Keratinocyte (primary cell): Measurements from ENCODE around the gene SIK3. TPM values are rescaled to one million over a fixed set of nuclear protein-coding genes. Genes with fewer than 3 reads are reported as not detected.

ENCODE experiments used
- DNase-seq: peaks from one replicate; pipeline ENCODE4 v3.0.0-alpha.2; 2011; ENCODE audit warnings: low read depth, missing footprints, low spot score
- FAIRE-seq: peaks from 2 replicates; lab custom pipeline; 2011; peaks lifted over from hg19 to GRCh38; lab: Jason Lieb, UNC
- H2AFZ ChIP-seq: 2 replicates; pipeline ENCODE4 v1.6.0; 2012; ENCODE audit warnings: low read length, control low read depth, inconsistent platforms; ENCODE audit not compliant: control insufficient read depth
- H3K27ac ChIP-seq: 2 replicates; pipeline ENCODE4 v1.5.1; 2011; ENCODE audit warnings: low read length; ENCODE audit not compliant: control insufficient read depth, insufficient read depth
- H3K27me3 ChIP-seq: 3 replicates; pipeline ENCODE4 v1.6.0; 2011; ENCODE audit warnings: low read length; ENCODE audit not compliant: control insufficient read depth, insufficient read depth; ENCODE audit errors: extremely low read depth
- H3K36me3 ChIP-seq, 2 experiments: 2 replicates in 1 of 2; 3 replicates in 1 of 2; pipeline ENCODE4 v1.5.1; 2011; ENCODE audit warnings: low read length in 2 of 2, mild to moderate bottlenecking in 1 of 2; ENCODE audit not compliant: control insufficient read depth in 2 of 2, insufficient read depth in 2 of 2; ENCODE audit errors: extremely low read depth in 1 of 2
- H3K4me1 ChIP-seq: 3 replicates; pipeline ENCODE4 v1.5.1; 2011; ENCODE audit warnings: low read length; ENCODE audit not compliant: control insufficient read depth, insufficient read depth; ENCODE audit errors: extremely low read depth
- H3K4me2 ChIP-seq: 3 replicates; pipeline ENCODE4 v1.6.0; 2011; ENCODE audit warnings: low read depth, low read length; ENCODE audit not compliant: control insufficient read depth, insufficient read depth; ENCODE audit errors: extremely low read depth
- H3K4me3 ChIP-seq, 3 experiments: fragments of 200-600 bp in 1 of 3; sonication (generic) in 1 of 3; 2 replicates in 2 of 3; 3 replicates in 1 of 3; pipeline ENCODE4 v1.5.1; 2011 to 2016; ENCODE audit warnings: low read length in 3 of 3, mild to moderate bottlenecking in 3 of 3, control low read depth in 2 of 3, inconsistent platforms in 1 of 3, low read depth in 1 of 3, mixed read lengths in 1 of 3, mixed run types in 1 of 3, moderate library complexity in 1 of 3; ENCODE audit not compliant: control insufficient read depth in 2 of 3, insufficient read depth in 2 of 3; ENCODE audit errors: extremely low read depth in 1 of 3
- H3K79me2 ChIP-seq: 2 replicates; pipeline ENCODE4 v1.6.0; 2012; ENCODE audit warnings: low read length; ENCODE audit not compliant: control insufficient read depth, insufficient read depth
- H3K9ac ChIP-seq: 3 replicates; pipeline ENCODE4 v1.6.0; 2011; ENCODE audit warnings: low read length; ENCODE audit not compliant: control insufficient read depth, insufficient read depth; ENCODE audit errors: extremely low read depth
- H3K9me1 ChIP-seq: 3 replicates; pipeline ENCODE4 v1.6.0; 2011; ENCODE audit warnings: low read length; ENCODE audit not compliant: control insufficient read depth, insufficient read depth; ENCODE audit errors: extremely low read depth
- H3K9me3 ChIP-seq: 2 replicates; pipeline ENCODE4 v1.5.1; 2012; ENCODE audit warnings: low read depth, low read length; ENCODE audit not compliant: control insufficient read depth
- H4K20me1 ChIP-seq: 3 replicates; pipeline ENCODE4 v1.6.0; 2011; ENCODE audit warnings: low read length; ENCODE audit not compliant: control insufficient read depth, insufficient read depth; ENCODE audit errors: extremely low read depth
- CTCF ChIP-seq, 3 experiments: IDR thresholded peaks in 1 of 3; conservative IDR thresholded peaks in 1 of 3; optimal IDR thresholded peaks in 1 of 3; 2 replicates in 2 of 3; 3 replicates in 1 of 3; pipeline versions ENCODE3 to v1.5.1; 2011; ENCODE audit warnings: low read length in 3 of 3, mild to moderate bottlenecking in 3 of 3, moderate library complexity in 2 of 3, control low read depth in 1 of 3, inconsistent platforms in 1 of 3; ENCODE audit not compliant: insufficient read depth in 2 of 3; ENCODE audit errors: extremely low read depth in 1 of 3
- EZH2 ChIP-seq: IDR thresholded peaks from one replicate; pipeline ENCODE4 v1.6.1; 2012; ENCODE audit warnings: inconsistent platforms, mild to moderate bottlenecking, low read length, moderate library complexity
- dilution Hi-C: fragments of 300-500 bp; cut with MboI; formaldehyde crosslinking; loops from one replicate; pipeline ENCODE4 v1.7.0; 2020; ENCODE audit warnings: low sequenced_read_pairs; ENCODE audit not compliant: extremely low pct_ligation_motif_present
- polyA plus RNA-seq, 5 experiments: library from polyadenylated mRNA; depleted of rRNA in 3 of 5; stranded (reverse) in 3 of 5; stranded (forward) in 1 of 5; unstranded in 1 of 5; fragments of >200 nt; gene quantifications; 1 replicate in 1 of 5; 2 replicates in 3 of 5; 3 replicates in 1 of 5; pipeline versions ENCODE4 v1.2.1 to v1.2.3, GENCODE V29; 2011 to 2012; ENCODE audit warnings: missing spikeins in 2 of 5, low read depth in 1 of 5, low replicate concordance in 1 of 5

SIK3 gene
- polyA plus RNA-seq, 1 donor (not counting 4 experiments of a cell fraction or from before 2014, with no cell fraction given): 8.2 TPM

- no peak for TF ChIP-seq CTCF (optimal IDR thresholded peaks at IDR 0.05 in 1 of 3, IDR thresholded peaks at IDR 0.05 in 1 of 3, conservative IDR thresholded peaks at IDR 0.05 in 1 of 3; ENCODE audit: extremely low read depth in 1 of 3, insufficient read depth in 2 of 3, low read length in 3 of 3)
- H2AFZ ChIP-seq: no peak overlapping the region
- no peaks in the 10 kb centered on the region for H3K36me3 ChIP-seq
- H3K9ac ChIP-seq: no peak overlapping the region
- dilution Hi-C loops: no loop called here
- H3K79me2 ChIP-seq: no peaks in the 10 kb centered on the region
- DNase-seq (no peak), FAIRE-seq (no peak)
- H3K27me3 ChIP-seq: no peaks in the 10 kb centered on the region
- no peaks in the 10 kb centered on the region for H3K4me1 ChIP-seq
- no peak overlapping the region for H3K27ac ChIP-seq
- H3K9me1 ChIP-seq: no peaks in the 10 kb centered on the region
- no peaks in the 10 kb centered on the region for H4K20me1 ChIP-seq
- H3K4me3 ChIP-seq: no peak overlapping the region
- no peaks in the 10 kb centered on the region for H3K9me3 ChIP-seq
- no peak overlapping the region for H3K4me2 ChIP-seq
These were observed 12.2 kb upstream of the SIK3 start for GRCh38 chr11:117110294-117110950.

- Histone ChIP-seq H3K36me3 (no peaks in the 10 kb centered on the region), H3K9me1 (no peaks in the 10 kb centered on the region), H3K9ac (no peak overlapping the region), H3K79me2 (no peaks in the 10 kb centered on the region), H3K4me2 (no peak overlapping the region), H3K9me3 (no peaks in the 10 kb centered on the region), H2AFZ (no peak overlapping the region), H3K27ac (no peak overlapping the region), H4K20me1 (no peaks in the 10 kb centered on the region), H3K27me3 (no peaks in the 10 kb centered on the region), H3K4me3 (no peak overlapping the region), H3K4me1 (no peaks in the 10 kb centered on the region)
- DNase-seq (no peak), FAIRE-seq (no peak)
- dilution Hi-C loops: no loop called here
- no peak for TF ChIP-seq EZH2
- no peak for TF ChIP-seq CTCF (optimal IDR thresholded peaks at IDR 0.05 in 1 of 3, IDR thresholded peaks at IDR 0.05 in 1 of 3, conservative IDR thresholded peaks at IDR 0.05 in 1 of 3; ENCODE audit: extremely low read depth in 1 of 3, insufficient read depth in 2 of 3, low read length in 3 of 3)
These were observed 9.7 kb upstream of the SIK3 start for GRCh38 chr11:117107701-117108590.
